BE2C (cell line): ENCODE measurements around the gene LRRC4B.

ENCODE experiments used
- DNase-seq: peaks from one replicate; pipeline ENCODE4 v3.0.0-alpha.2; 2020
- H3K27me3 ChIP-seq: fragments of 250-450 bp; sonication (Bioruptor Pico); 2 replicates; pipeline ENCODE4 v1.5.1; 2020; ENCODE audit warnings: mild to moderate bottlenecking
- H3K36me3 ChIP-seq: fragments of 250-450 bp; sonication (Bioruptor Pico); 2 replicates; pipeline ENCODE4 v1.5.1; 2020; ENCODE audit warnings: mild to moderate bottlenecking
- H3K4me1 ChIP-seq: fragments of 250-450 bp; sonication (Bioruptor Pico); 2 replicates; pipeline ENCODE4 v1.5.1; 2020
- H3K4me3 ChIP-seq: 2 replicates; pipeline ENCODE4 v1.5.1; 2011; ENCODE audit warnings: low read depth, low read length
- H3K9me3 ChIP-seq: fragments of 250-450 bp; sonication (Bioruptor Pico); 2 replicates; pipeline ENCODE4 v1.5.1; 2020
- CTCF ChIP-seq: IDR thresholded peaks from 2 replicates; pipeline ENCODE4 v1.5.1; 2012; ENCODE audit warnings: mild to moderate bottlenecking, low read depth, low read length

The LRRC4B gene

GRCh38 chr19:50556282-50557008 is 11.8 kb downstream of the LRRC4B start:
- Histone ChIP-seq H3K4me3 (peak overlapping the region; percentile 50), H3K27me3 (peaks cover 18% of the 10 kb centered on the region; the same call in 1 of the 2 replicates), H3K9me3 (no peaks in the 10 kb centered on the region), H3K4me1 (no peaks in the 10 kb centered on the region), H3K36me3 (no peaks in the 10 kb centered on the region)
- peak; percentile 85 for TF ChIP-seq CTCF
- peak; percentile 93 for DNase-seq

DNA sequence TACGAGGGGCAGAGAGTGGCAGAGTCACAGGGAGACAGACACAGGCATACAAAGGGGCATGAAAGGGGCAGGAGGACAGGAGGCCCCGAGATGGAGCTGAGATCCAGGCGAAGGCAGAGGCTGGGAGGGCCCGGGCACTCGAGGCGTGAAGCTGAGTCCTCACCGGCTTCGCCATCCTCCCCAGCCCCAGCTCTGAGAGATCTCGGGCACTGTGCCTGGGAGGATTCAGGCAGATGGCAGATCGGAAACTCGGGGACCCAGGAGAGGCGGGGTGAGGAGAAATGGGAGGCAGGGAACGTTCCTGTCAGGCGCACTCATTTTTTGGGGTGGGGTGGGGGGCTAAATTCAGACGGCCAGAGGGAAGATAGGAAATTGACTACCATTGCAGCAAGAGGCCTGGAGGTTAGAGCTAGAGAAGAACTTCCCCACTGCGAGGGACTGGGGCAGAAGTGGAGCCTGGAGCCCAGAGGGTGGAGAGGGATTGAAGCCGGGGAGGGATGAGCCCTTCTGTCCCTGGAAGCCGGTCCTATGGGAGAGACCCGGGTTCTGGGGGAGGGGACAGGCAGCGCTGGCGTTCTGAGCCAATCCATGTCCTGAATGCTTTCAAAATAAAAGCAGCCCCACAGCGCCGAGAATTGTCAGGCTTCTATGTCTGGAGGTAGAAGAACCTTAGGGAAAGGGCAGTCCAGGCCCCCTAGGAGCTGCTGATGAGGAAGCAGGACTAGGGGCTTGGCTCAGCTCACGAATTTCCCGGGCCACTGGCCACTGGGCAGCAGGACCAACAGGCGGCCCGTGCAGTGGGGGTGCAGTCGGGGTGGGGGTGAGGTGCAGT is 12.6 kb downstream of the LRRC4B start:
- H3K4me1 ChIP-seq, result no peaks in the 10 kb centered on the region
- no peaks in the 10 kb centered on the region for H3K36me3 ChIP-seq
- peaks cover 14% of the 10 kb centered on the region for H3K27me3 ChIP-seq
- H3K9me3 ChIP-seq, result no peaks in the 10 kb centered on the region
- peak; percentile 51 for DNase-seq
- no peak for TF ChIP-seq CTCF
- peak overlapping the region; percentile 50 for H3K4me3 ChIP-seq

GRCh38 chr19:50555033-50555432 is 13.2 kb downstream of the LRRC4B start:
- no peaks in the 10 kb centered on the region for H3K9me3 ChIP-seq
- H3K27me3 ChIP-seq, result peaks cover 8% of the 10 kb centered on the region
- no peak overlapping the region for H3K4me3 ChIP-seq
- no peaks in the 10 kb centered on the region for H3K36me3 ChIP-seq
- no peak for TF ChIP-seq CTCF
- no peak for DNase-seq
- H3K4me1 ChIP-seq, result no peaks in the 10 kb centered on the region

DNA sequence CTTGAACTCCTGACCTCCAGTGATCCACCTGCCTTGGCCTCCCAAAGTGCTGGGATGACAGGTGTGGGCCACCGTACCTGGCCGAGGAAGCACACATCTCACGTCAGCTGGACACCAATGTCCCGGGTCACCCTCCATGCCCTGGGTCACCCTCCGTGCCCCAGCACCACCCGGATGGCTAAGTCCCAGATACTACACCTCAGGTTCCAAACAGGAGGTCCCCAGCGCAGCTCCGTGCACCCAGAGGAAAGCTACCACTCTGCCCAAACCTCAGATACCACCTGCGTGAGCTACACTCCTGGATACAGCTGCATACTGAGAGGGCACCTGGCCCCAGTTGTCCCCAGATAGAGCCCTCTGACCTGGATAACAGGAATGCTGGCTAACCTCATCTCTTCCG is 14.0 kb downstream of the LRRC4B start:
- Histone ChIP-seq H3K36me3 (no peaks in the 10 kb centered on the region), H3K27me3 (peaks cover 4% of the 10 kb centered on the region), H3K4me1 (no peaks in the 10 kb centered on the region), H3K9me3 (no peaks in the 10 kb centered on the region), H3K4me3 (no peak overlapping the region)
- no peak for TF ChIP-seq CTCF
- no peak for DNase-seq

GRCh38 chr19:50553134-50553703 is 15.0 kb downstream of the LRRC4B start:
- Histone ChIP-seq H3K36me3 (no peaks in the 10 kb centered on the region), H3K4me1 (no peaks in the 10 kb centered on the region), H3K27me3 (peaks cover 8% of the 10 kb centered on the region), H3K4me3 (no peak overlapping the region), H3K9me3 (no peaks in the 10 kb centered on the region)
- no peak for DNase-seq
- TF ChIP-seq CTCF, result no peak
